Mucosa of descending colon (tissue), 3 donors: ENCODE measurements around the gene RSBN1L. TPM values are rescaled to one million over a fixed set of nuclear protein-coding genes. Genes with fewer than 3 reads are reported as not detected.
A peak's percentile ranks its signal among the peaks of the same experiment; 100 is the strongest.
"Not testable (repeated sequence)": the region's sequence is repeated elsewhere in the genome, so short reads cannot be mapped to it uniquely, and the experiment has no call there.

Experiments used
- ATAC-seq: fragments of 200-7000 bp; cut with Tn5 transposase; one replicate; pipeline ENCODE4 v1.9.1; 2020; ENCODE audit warnings: mild to moderate bottlenecking, moderate library complexity
- DNase-seq, 3 donors: peaks; one replicate each; pipeline ENCODE4 v3.0.0-alpha.2; 2020
- H3K36me3 ChIP-seq: fragments of 200-600 bp; one replicate; pipeline ENCODE4 v1.8.0; 2021; ENCODE audit warnings: low read depth, mild to moderate bottlenecking
- H3K4me1 ChIP-seq: fragments of 200-600 bp; one replicate; pipeline ENCODE4 v1.8.0; 2021; ENCODE audit warnings: low read depth, mild to moderate bottlenecking
- H3K4me3 ChIP-seq: fragments of 200-600 bp; one replicate; pipeline ENCODE4 v1.8.0; 2021; ENCODE audit warnings: mild to moderate bottlenecking
- H3K9me3 ChIP-seq: fragments of 200-600 bp; one replicate; pipeline ENCODE4 v1.8.0; 2021; ENCODE audit warnings: mild to moderate bottlenecking
- intact Hi-C, 2 donors: fragments of 100-400 bp; cut with DNase I in 1 of 2; cut with micrococcal nuclease in 1 of 2; formaldehyde crosslinking; loops; one replicate each; pipeline versions ENCODE4 v1.11.0 to v1.11.1; 2022; cut with DNase I, micrococcal nuclease
- total RNA-seq, 3 donors: library from RNA; stranded (reverse); fragmentation: NEBNext Ultra II Directional in 2 of 3; extraction: Animal tissue kit (Norgen Biotek cat#: 25700) in 2 of 3; gene quantifications; one replicate each; pipeline versions ENCODE4 v1.2.1 to v1.2.4, GENCODE V29; 2021 to 2023
- TF ChIP-seq, protein P1 (sequence below): fragments of 200-600 bp; IDR thresholded peaks from one replicate; pipeline ENCODE4 v1.8.0; 2022; ENCODE audit warnings: antibody characterized with exemption, mild to moderate bottlenecking
- donor health status: DM: no; HTN: no; CAD: no; lungs with moderate emphysema.
- donor health status: DM: no; HTN: no; CAD: no.
- donor health status: DM: no; HTN: yes; CAD: no.

The RSBN1L gene
- total RNA-seq, 3 donors from 2014 or later = 19.1 to 31.5 (median 19.6) TPM

DNA sequence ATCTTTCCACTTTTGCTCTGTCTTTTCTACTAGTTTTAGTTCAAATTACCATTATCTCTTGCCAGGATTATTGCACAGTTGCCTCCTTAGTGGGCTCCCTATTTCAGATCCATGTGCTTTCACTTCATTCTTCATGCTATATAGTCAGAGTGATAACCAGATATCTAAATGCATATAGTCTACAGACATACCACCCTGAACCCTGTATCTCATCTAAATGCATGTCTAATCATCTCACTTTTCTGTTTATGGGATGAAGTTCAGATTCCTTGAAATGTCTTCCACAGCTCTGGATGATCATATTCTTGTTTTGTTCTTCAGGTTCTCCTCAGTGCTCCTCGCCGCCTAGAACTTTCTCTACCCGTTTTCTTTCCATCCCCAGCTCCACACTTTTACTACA is 13.8 kb downstream of the RSBN1L start:
- H3K36me3 ChIP-seq = no peaks in the 10 kb centered on the region
- no peak overlapping the region for H3K4me3 ChIP-seq
- no peaks in the 10 kb centered on the region for H3K9me3 ChIP-seq
- TF ChIP-seq, protein P1, sequence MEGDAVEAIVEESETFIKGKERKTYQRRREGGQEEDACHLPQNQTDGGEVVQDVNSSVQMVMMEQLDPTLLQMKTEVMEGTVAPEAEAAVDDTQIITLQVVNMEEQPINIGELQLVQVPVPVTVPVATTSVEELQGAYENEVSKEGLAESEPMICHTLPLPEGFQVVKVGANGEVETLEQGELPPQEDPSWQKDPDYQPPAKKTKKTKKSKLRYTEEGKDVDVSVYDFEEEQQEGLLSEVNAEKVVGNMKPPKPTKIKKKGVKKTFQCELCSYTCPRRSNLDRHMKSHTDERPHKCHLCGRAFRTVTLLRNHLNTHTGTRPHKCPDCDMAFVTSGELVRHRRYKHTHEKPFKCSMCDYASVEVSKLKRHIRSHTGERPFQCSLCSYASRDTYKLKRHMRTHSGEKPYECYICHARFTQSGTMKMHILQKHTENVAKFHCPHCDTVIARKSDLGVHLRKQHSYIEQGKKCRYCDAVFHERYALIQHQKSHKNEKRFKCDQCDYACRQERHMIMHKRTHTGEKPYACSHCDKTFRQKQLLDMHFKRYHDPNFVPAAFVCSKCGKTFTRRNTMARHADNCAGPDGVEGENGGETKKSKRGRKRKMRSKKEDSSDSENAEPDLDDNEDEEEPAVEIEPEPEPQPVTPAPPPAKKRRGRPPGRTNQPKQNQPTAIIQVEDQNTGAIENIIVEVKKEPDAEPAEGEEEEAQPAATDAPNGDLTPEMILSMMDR = no peak
- no peaks in the 10 kb centered on the region for H3K4me1 ChIP-seq
- DNase-seq (no peak), ATAC-seq (no peak)
- intact Hi-C loops = no loop called here

DNA sequence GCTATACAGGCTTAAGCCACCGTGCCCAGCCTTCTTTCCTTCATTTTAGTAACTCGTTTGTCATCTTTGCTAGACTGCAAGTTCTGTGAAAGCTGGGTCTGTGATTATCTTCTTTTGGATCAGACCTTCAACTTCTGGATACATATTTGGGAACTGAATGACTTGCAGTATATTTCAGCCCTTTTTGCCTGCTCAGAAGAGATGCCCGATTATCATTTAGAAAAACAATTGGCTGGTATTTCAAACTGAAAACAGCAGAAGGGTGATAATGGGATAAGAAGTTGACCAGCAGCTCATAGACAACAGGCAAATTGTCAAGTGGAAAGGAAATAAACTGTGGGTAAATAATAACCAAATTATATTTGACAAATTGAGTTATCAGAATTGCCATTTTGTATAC is 14.6 kb downstream of the RSBN1L start:
- Histone ChIP-seq H3K4me3 (no peak overlapping the region), H3K36me3 (no peaks in the 10 kb centered on the region), H3K4me1 (no peaks in the 10 kb centered on the region), H3K9me3 (no peaks in the 10 kb centered on the region)
- DNase-seq = no peak
- TF ChIP-seq, protein P1 = no peak
- ATAC-seq = no peak
- intact Hi-C loops = no loop called here

DNA sequence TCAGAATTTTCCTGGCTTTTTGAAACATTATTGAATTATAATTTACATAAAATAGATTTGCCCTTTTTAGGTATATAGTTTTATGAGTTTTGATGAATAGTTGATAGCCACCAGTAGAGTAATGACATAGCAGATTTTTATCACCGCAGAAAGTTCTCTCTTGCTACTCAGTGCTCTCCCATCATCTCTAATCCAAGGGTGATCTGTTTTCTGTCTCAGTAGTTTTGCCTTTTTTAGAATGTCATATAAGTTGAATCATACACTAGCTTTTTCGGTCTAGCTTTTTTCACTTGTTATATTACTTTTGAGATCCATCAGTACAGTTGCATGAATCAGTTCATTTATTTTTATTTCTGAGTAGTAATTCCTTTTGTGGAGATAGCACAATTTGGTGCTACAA is 17.9 kb downstream of the RSBN1L start:
- Histone ChIP-seq H3K9me3 (no peaks in the 10 kb centered on the region), H3K36me3 (no peaks in the 10 kb centered on the region), H3K4me1 (peaks cover 5% of the 10 kb centered on the region), H3K4me3 (no peak overlapping the region)
- TF ChIP-seq, protein P1 = no peak
- ATAC-seq (no peak), DNase-seq (no peak)
- intact Hi-C loops = no loop called here

DNA sequence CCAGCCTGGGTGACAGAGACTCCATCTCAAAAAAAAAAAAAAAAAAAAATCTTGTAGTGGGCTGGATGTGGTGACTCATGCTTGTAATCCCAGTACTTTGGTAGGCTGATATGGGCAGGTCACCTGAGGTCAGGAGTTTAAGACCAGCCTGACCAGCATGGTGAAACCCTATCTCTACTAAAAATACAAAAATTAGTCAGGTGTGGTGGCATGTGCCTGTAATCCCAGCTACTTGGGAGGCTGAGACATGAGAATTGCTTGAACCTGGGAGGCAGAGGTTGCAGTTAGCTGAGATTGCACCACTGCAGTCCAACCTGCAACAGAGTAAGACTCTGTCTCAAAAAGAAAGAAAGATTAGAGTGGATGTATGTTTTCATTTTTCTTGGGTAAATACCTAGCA is 18.7 kb downstream of the RSBN1L start:
- H3K4me3 ChIP-seq, H3K36me3 ChIP-seq, DNase-seq, H3K4me1 ChIP-seq, intact Hi-C loops, H3K9me3 ChIP-seq: not testable (repeated sequence)
- ATAC-seq = peak; percentile 29

DNA sequence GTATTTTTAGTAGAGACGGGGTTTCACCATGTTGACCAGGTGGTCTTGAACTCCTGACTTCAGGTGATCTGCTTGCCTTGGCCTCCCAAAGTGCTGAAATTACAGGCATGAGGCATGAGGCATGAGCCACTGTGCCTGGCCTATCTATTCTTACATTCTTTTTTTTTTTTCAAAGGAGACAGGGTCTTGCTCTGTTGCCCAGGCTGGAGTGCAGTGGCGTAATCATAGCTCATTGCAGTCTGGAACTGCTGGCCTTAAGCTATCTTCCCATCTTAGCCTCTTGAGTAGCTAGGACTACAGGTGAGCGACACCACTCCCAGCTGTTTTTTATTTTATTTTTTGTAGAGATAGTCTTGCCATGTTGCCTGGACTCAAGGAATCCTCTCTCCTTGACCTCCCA is 20.5 kb downstream of the RSBN1L start:
- no peaks in the 10 kb centered on the region for H3K36me3 ChIP-seq
- ATAC-seq (no peak), DNase-seq (no peak)
- intact Hi-C loops = no loop called here
- no peak overlapping the region for H3K4me3 ChIP-seq
- TF ChIP-seq, protein P1 = no peak
- no peaks in the 10 kb centered on the region for H3K9me3 ChIP-seq
- peaks cover 5% of the 10 kb centered on the region for H3K4me1 ChIP-seq

DNA sequence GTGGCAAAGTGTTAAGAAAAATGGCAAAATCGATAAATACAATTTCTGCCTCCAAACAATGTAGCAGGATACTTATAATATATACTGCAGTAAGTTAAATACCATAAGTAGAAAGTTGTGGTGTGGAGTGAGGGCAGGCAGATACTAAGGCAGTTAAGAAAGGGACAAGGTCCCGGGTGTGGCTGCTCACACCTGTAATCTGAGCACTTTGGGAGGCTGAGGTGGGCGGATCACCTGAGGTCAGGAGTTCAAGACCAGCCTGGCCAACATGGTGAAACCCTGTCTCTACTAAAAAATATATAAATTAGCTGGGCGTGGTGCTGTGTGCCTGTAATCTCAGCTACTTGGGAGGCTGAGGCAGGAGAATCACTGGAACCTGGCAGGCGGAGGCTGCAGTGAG is 21.3 kb downstream of the RSBN1L start:
- peak; percentile 80 for ATAC-seq
- H3K4me1 ChIP-seq, DNase-seq, H3K36me3 ChIP-seq, H3K9me3 ChIP-seq, H3K4me3 ChIP-seq, intact Hi-C loops: not testable (repeated sequence)

DNA sequence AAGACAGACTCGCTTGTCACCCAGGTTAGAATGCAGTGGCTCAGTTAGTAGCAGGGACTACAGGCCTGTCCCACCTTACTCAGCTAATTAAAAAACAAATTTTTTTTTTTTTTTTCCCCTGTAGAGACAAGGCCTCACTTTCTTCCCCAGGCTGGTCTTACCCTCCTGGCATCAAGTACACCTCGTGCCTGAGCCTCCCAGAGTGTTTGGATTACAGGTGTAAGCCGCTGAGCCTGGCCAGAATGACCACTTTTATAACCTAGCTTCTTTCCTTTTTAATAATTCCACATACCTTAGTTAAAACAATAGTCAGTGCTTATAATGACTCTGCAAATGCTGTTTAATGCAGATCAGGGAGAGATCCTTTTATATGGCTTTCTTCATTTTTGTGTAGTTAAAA is 31.3 kb downstream of the RSBN1L start:
- ATAC-seq (no peak), DNase-seq (no peak)
- peaks cover 13% of the 10 kb centered on the region for H3K4me1 ChIP-seq

More for the DNA sequence above, 31.3 kb downstream of the RSBN1L start:
- Histone ChIP-seq H3K36me3 (no peaks in the 10 kb centered on the region), H3K9me3 (no peaks in the 10 kb centered on the region), H3K4me3 (no peak overlapping the region)
- intact Hi-C loops = no loop called here
- TF ChIP-seq, protein P1 = no peak
